Sciatic nerve (tissue), 2 donors: ENCODE measurements around the gene RAD51B. TPM values are rescaled to one million over a fixed set of nuclear protein-coding genes. Genes with fewer than 3 reads are reported as not detected.
"Not testable (repeated sequence)": the region's sequence is repeated elsewhere in the genome, so short reads cannot be mapped to it uniquely, and the experiment has no call there.

Experiments
- ATAC-seq: fragments of 200-7000 bp; cut with Tn5 transposase; one replicate; pipeline ENCODE4 v1.9.1; 2020; ENCODE audit warnings: mild to moderate bottlenecking, moderate library complexity
- DNase-seq: peaks from one replicate; pipeline ENCODE4 v3.0.0-alpha.2; 2020; ENCODE audit warnings: low spot score
- intact Hi-C: fragments of 100-400 bp; cut with DNase I; formaldehyde crosslinking; loops from one replicate; pipeline ENCODE4 v1.14.2; 2022
- total RNA-seq: library from RNA; stranded (reverse); fragmentation: NEBNext Ultra II Directional; extraction: Animal tissue kit (Norgen Biotek cat#: 25700); gene quantifications from one replicate; pipeline ENCODE4 v1.2.1, GENCODE V29; 2021
- donor health status: DM: no; HTN: no; CAD: no.
- donor health status: DM: no; HTN: no; CAD: no.

RAD51B gene
- total RNA-seq, 1 donor from 2014 or later, result 30.4 TPM

DNA sequence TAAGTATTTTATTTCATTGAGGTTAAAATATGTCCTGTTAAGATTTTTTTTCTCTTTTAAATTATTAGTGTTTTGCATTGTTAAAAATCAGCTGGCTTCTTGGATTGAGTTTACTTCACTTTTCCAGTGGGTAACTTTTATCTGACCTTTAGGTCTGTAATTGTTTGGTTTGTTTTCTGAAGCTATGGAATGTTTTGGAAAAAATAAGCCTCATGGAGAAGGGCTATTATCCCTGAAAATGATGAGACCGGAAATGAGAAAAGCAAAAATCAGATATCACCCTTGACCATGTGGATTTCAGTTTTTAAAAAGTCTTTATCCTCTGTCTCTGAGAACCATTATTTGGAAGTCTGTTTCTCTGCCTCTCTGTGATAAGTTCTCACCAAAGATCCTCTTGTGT, 180.9 kb downstream of the RAD51B start:
- ATAC-seq (no peak), DNase-seq (no peak)
- intact Hi-C loops, result no loop called here

DNA sequence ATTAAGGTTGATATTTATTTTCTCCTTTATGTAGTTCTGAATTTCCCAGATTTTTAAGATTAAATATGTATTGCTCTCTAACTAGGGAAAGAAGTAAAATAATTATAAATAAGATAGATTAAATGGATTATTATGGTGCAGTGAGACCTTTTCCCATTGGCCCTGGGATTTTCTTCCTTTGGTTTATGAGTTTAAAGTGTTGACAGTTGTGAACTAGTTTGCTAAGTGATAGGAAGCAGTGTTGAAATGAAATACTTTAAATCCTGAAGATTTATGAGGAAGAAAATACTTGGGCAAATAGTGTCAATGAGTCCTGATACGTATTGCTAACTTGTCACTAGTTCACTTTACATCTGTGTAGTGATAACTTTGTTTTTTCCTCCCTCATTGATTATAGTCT, 188.9 kb downstream of the RAD51B start:
- ATAC-seq (no peak), DNase-seq (no peak)
- intact Hi-C loops, result no loop called here

DNA sequence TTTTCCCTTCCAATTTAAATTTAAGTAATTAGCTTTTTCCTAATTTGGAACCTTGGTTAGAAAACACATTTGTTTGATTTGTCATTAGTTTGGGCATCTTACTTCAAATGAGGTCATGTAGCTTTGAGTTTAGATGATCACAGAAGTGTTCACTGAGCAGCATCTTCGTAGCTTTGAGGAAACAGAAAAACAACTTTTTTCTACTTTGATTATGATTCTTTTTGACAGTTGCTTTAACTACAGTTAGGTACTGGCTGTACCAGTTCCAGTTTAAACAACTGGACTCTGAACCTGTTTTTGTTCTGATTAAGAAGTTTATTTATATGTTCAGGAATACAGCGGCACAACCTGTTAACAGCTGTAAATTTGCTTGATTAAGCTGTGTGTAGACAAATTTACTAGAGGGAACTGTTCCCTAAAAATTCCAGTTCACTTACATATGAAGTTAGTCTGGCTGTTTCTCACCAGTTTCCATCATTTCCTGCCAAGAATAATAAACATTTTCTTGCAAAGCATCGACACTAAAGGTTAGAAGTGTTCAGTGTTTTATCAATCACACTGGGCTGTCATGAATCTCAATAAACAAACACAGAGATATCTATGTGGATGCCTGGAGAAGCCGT, 191.9 kb downstream of the RAD51B start:
- intact Hi-C loops, result no loop called here
- DNase-seq (no peak), ATAC-seq (peak; percentile 67)

DNA sequence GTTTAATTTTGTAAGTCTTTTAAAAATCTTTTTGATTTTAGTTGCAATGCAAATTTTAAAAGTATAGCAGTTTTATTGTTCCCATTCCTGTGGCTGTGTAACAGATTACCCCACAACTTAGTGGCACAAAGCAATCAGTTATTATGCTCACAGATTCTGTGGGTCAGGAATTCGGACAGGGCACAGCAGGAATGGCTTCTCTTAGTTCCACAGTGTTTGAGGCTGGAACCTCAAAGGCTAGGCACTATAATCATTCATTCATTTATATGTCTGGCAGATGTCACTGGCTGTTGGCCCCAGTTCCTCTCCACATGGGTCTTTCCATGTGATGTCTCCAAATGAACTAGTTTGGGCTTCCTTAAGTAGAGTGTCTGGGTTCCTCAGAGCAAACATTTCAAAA, 193.3 kb downstream of the RAD51B start:
- ATAC-seq (peak; percentile 36), DNase-seq (no peak)
- intact Hi-C loops, result no loop called here

DNA sequence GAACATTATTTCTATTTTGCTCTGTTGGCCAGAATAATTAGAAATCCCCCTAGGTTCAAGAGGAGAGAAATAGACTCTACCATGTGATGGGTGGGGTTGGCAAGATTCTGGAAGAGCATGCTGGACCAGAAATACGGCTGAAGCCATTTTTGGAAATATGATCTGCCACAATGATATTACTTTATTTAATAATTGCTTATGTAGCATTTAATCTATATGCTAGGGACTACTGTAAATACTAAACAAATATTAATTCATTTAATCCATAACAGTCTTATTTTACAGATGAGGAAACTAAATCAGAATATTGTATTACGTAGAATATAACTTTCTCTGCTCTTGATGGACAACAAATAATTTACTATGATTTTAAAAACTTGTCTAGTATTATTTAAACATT, 193.7 kb downstream of the RAD51B start:
- ATAC-seq (no peak), DNase-seq (no peak)
- intact Hi-C loops, result no loop called here

DNA sequence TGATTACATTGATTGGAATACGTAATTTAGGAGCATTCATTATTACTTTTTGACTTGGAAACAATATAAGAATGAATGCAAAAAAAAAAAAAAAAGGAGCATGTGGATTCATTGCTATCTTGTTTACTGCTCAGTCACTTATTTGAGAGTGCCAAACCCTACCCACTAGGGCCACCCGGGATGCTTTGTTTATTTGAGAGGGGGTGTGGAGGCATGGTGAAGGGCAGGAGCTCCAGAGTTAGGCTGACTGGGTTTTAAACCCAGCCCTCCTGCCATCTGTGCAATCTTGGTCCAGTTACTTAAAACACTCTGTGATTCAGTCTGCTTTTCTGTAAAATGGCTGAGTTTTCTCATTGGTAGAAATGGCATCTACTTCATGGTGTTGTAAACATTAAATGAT, 195.2 kb downstream of the RAD51B start:
- DNase-seq, result no peak
- intact Hi-C loops, result no loop called here
- ATAC-seq, result no peak

DNA sequence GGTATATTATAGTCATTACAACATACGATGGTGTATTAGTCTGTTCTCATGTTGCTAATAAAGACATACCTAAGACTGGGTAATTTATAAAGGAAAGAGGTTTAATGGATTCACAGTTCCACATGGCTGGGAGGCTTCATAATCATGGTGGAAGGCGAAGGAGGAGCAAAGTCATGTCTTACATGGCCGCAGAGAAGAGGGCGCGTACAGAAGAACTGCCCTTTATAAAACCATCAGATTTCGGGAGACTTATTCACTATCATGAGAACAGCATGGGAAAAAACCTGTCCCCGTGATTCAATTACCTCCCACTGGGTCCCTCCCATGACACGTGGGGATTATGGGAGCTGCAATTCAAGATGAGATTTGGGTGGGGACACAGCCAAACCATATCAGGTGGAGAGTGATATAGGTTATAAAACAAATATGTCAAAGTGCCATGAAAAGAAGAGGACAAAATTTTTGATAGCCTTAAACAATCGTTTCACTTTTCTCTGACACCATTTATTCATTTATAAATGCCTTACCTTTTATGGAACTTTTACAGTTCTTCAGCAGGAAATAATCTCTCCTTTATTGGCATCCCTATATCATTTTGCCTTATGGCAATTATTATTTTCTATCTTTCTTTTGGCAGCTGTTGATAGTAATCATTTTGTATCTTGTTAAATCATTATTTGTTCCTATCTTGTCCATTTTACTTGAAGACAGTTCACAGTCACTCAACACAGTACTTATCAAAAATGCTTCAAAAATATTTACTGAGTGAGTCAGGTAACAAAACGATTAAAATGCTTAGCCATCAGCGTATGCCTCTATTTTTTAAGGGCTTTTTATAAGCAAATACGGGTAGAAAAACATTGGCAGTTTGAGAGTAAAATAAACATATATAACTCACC, 196.0 kb downstream of the RAD51B start:
- intact Hi-C loops, result no loop called here
- ATAC-seq (no peak), DNase-seq (no peak)

DNA sequence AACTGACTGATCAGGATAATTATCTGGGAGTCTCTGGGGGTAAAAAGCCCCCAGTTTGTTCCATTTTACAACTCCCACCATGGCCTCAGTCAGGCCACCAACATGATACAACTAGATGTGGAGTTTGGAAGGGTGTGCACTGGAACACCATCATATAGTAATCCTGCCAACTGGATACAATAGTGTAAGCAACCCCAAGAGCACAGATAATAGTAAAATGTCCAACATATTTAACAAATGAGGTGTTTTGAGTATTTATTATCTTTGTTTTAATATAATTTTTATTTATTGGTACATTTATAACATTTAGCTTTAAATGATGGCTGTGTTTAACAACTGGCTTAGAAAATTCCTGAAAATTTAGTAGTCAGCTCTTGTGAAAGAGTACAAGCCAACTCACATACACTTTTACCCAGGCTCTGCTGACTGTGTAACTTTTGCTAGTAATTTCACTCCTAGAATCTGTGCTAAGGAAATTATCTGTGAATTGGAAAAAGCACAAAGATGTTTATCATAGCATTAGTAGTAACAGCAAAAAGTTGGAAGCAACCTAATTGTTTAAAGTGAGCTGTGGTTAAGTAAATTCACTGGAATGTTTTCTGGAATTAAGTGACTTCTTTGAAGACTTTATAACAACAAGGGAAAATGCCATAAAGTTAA, 196.8 kb downstream of the RAD51B start:
- intact Hi-C loops, result no loop called here
- DNase-seq (no peak), ATAC-seq (no peak)

DNA sequence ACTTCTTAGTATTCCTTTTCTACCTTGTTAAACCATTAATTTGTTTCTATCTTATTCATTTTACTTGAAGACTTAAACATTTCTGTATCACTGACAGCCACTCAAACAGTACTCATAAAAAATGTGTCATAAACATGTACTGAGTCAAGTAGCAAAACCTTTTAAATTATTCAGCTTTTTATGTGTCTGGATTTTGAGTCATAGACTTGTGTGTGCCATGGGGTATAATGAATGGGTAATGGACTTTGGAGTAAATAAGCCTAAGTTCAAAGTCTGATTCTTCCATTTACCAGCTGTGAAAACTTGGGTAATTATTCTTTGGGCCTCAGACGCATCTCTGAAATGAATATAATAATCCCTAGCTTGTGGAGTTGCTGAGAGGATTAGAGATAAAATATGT, 199.0 kb downstream of the RAD51B start:
- intact Hi-C loops, result no loop called here
- DNase-seq, result no peak
- ATAC-seq, result no peak

DNA sequence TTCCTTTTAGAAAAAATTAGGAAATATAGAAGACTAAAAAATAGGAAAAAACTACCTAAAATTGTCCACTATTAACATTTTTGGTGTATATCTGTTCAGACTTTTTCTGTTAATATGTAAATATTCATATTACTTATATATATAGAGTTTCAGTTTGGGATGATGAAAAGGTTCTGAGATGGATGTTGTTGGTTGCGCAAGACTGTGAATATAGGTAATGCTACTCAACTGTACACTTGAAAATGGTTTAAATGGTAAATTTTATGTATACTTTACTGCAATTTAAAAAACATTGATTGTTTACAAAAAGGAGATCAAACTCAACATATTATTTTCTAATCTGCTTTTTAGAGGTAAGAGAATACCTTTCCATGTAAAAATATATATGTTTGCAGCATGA, 200.9 kb downstream of the RAD51B start:
- no peak for DNase-seq
- ATAC-seq, result no peak
- intact Hi-C loops, result no loop called here

DNA sequence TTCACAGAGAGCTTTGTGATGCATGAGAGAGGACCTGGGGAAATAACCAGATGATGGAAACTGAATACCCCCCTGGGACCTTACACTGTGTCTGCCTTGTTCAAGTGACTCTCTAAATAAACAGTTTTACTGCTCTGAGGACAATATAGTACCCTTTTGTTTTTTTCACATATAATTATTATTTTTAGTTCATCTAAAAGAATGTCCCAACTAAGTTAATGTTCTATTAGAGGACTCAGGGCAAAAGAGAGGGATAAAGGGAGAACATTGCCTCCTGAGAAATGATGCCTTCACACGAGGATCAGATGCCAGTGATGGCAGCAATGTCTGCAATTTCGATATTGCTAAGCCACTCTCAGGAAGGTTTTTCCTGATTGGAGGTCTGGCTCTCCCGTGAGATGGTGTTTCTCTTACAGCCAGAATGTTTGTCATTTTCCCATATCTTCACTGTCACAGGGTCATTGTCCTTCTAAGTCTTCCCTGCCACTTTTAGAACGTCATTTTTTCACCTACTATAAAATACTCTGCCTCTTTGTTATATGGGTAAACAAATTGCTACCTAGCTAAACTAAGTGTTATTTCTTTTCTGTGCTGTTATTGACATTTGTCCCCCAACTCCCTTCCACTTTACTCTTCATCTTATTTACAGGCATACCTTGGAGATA, 201.6 kb downstream of the RAD51B start:
- peak; percentile 68 for ATAC-seq
- intact Hi-C loops, result no loop called here

DNA sequence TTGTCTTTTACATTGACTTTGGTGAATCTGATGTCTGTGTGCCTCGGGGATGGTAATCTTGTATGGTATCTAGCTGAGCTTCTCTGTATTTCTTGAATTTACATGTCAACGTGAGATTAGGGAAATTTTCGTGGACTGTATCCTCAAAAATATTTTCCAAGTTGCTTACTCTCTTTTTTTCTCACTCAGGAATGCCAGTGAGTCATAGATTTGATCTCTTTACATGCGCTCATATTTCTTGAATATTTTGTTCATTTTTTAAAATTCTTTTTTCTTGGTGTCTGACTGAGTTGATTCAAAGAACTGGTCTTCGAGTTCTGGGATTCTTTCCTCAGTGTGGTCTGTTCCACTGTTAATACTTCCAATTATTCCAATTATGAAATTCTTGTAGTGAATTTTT, 207.7 kb downstream of the RAD51B start:
- intact Hi-C loops, result no loop called here
- ATAC-seq (no peak), DNase-seq (no peak)

More for the DNA sequence above, 201.6 kb downstream of the RAD51B start:
- no peak for DNase-seq

DNA sequence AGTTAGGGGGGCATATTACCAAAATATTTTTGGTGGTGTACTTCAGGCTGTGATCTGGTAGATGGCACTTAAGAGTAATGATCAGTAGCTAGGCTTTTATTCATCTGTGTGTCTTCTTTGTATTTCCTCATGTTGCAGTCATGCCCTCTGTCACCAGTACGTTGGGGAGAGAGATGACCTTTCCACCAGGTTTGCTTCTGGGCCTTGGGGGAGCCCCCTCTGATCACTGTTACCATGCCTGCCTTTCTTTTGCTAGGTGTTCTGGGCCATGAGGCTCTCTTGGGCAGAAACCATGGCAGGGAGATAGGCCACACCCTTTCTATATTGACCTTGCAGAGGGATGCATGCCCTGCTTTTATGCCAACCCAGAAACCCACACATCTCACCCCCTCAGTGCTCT, 208.5 kb downstream of the RAD51B start:
- intact Hi-C loops, result no loop called here
- ATAC-seq, result no peak
- no peak for DNase-seq

DNA sequence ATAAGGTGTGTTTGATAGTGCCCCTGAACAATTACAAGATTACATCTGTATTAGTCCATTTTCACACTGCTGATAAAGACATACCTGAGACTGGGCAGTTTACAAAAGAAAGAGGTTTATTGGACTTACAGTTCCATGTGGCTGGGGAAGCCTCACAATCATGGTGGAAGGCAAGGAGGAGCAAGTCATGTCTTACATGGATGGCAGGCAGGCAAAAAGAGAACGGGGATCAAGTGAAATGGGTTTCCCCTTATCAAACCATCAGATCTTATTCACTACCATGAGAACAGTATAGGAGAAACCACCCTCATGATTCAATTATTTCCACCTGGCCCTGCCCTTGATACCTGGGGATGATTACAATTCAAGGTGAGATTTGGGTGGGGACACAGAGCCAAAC, 211.4 kb downstream of the RAD51B start:
- ATAC-seq, intact Hi-C loops, DNase-seq: not testable (repeated sequence)

DNA sequence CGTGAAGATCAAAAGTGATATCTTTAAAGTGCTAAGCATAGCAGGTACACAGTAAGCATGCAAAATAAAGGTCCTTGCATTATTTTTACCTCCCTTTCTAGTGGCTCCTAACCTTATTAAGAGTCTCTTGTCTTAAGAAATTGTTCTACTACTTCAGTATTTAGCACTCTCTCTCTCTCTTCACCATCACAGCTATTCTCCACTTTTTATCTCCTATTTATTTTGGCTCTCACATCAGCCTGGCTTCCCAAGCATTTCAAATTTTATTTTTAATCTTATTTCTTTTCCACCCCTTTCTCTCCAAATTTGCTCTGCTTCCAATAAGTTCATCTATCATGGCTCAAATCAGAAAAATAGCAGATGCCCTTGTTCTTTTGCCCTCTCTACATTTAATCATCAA, 212.6 kb downstream of the RAD51B start:
- intact Hi-C loops, result no loop called here
- ATAC-seq, result no peak

DNA sequence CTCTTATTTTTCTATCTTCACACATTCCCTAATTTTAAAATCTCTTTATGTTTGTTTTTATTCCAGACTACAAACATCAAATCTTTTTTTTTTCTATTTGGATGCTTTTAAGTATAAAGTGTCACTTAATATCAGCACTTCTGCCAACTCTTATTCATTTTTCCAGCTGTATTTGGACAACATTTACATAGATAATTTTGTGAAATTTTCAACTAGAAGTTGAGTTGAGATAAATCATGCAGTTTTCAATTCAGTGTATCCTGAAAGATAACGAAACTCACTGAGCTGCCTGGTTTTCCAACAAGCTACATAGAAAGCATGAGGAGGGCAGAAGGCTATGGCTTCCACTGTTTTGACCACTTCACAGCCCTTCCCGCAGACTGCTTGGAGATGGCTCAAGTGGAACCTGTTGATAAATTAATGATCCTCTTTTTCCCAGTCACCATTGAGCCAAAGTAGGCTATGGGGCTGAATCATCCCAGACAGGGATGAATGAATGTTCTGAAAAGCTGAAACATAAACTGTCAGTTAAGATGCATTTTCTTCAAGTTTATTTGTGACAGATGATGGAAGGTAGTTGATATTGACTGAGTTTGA, 213.9 kb downstream of the RAD51B start:
- DNase-seq (no peak), ATAC-seq (no peak)
- intact Hi-C loops, result no loop called here

More for the DNA sequence above, 212.6 kb downstream of the RAD51B start:
- no peak for DNase-seq

DNA sequence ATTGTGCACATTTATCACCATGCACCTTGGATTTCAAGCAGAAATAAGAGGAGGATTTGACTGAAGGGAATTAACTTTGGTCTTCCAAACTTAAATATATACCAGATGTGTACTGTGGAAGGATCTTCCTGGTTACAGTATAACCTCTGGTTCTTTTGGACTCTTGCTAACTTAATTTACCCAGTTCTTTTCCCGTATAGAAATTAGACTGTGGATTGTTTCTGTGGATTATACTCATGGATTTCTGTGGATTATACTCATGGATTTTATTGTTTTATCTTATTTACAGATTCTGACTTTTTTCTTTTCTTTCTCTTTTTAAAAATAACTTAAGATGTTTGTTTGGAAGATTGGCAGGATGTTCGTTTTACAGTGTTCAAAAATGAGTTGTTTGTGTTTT, 215.3 kb downstream of the RAD51B start:
- intact Hi-C loops, result no loop called here
- no peak for DNase-seq

DNA sequence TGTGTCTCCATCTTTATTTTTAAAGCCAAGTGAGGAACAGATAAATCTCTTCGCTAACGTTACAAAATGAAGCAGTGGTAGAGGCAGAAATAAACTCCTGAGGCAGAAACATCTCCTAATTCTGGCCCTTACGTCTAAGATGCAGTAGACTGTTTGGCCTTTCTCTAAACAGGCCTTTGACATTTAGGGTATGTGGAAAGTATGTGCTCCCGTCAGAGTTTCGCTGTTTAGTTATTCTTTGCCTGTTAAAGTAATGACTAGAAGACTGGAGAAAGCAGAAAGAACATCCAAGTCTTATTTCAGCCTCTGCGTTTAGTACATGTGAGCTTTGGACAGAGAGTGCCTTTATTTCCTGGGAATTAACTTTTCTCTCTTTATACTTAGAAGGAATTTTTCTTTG, 216.6 kb downstream of the RAD51B start:
- peak; percentile 26 for ATAC-seq
- intact Hi-C loops, result no loop called here
- DNase-seq, result no peak

More for the DNA sequence above, 215.3 kb downstream of the RAD51B start:
- ATAC-seq, result no peak

DNA sequence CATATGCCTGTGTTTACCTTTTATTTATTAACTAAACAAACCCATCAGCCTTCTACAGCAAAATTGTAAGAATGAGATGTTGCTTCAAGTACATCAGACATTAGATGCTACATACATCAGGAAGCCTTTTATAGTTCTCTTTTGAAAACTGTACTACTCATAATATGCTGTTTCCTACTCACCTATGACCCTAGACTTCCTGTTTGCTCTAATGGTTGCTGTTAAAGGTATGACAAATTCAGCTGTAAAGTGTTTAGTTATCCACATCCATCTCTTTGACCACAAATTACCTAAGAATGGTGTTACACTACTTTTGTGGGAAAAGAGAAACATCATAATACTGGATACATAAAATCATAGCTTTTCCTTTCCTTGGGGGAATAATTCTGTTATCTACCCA, 220.0 kb downstream of the RAD51B start:
- intact Hi-C loops, result no loop called here
- DNase-seq (no peak), ATAC-seq (no peak)
